Endothelial cell of umbilical vein (primary cell): ENCODE results near the gene SRP9. TPM values are rescaled to one million over a fixed set of nuclear protein-coding genes. Genes with fewer than 3 reads are reported as not detected.
"Not testable (repeated sequence)": the region's sequence is repeated elsewhere in the genome, so short reads cannot be mapped to it uniquely, and the experiment has no call there.

Experiments used
- BruUV-seq: library from RNA; stranded (reverse); fragments of 400-500 nt; replicated peaks from 2 replicates; lab custom pipeline; 2021; lab: Mats Ljungman, UMichigan
- CTCF ChIA-PET: fragments of 300-600, 350-600 bp; sonication (Branson Sonifier 250); formaldehyde crosslinking; loops from one replicate; lab custom pipeline; 2021; ENCODE audit warnings: antibody characterized with exemption, inconsistent platforms; lab: Charles Lee
- POLR2A ChIA-PET: fragments of 300-600, 350-600 bp; sonication (Branson Sonifier 250); formaldehyde crosslinking; loops from one replicate; lab custom pipeline; 2021; ENCODE audit warnings: antibody characterized with exemption, inconsistent platforms; lab: Charles Lee
- DNase-seq: peaks from one replicate; pipeline ENCODE4 v3.0.0-alpha.2; 2011; ENCODE audit warnings: low read depth, low spot score
- FAIRE-seq: peaks from 2 replicates; lab custom pipeline; 2011; peaks lifted over from hg19 to GRCh38; lab: Jason Lieb, UNC
- H2AFZ ChIP-seq: 2 replicates; pipeline ENCODE4 v1.6.0; 2012; ENCODE audit warnings: low read depth, low read length, control low read depth, inconsistent platforms
- H3K27ac ChIP-seq: 2 replicates; pipeline ENCODE4 v1.5.1; 2011; ENCODE audit warnings: low read depth, mild to moderate bottlenecking, control low read depth, low read length, moderate library complexity; ENCODE audit not compliant: insufficient read depth
- H3K27me3 ChIP-seq, 2 experiments: 2 replicates each; pipeline versions ENCODE4 v1.6.0 to v1.6.1; 2011; ENCODE audit warnings: low read length in 2 of 2, mixed read lengths in 1 of 2; ENCODE audit not compliant: control insufficient read depth in 2 of 2, insufficient read depth in 2 of 2
- H3K36me3 ChIP-seq, 2 experiments: 2 replicates in 1 of 2; 3 replicates in 1 of 2; pipeline ENCODE4 v1.5.1; 2011; ENCODE audit warnings: low read length in 2 of 2, mild to moderate bottlenecking in 1 of 2, moderate library complexity in 1 of 2; ENCODE audit not compliant: control insufficient read depth in 2 of 2, insufficient read depth in 2 of 2; ENCODE audit errors: extremely low read depth in 1 of 2
- H3K4me1 ChIP-seq: 3 replicates; pipeline ENCODE4 v1.5.1; 2011; ENCODE audit warnings: mild to moderate bottlenecking, low read length; ENCODE audit not compliant: control insufficient read depth, insufficient read depth; ENCODE audit errors: extremely low read depth
- H3K4me2 ChIP-seq: 2 replicates; pipeline ENCODE4 v1.6.1; 2011; ENCODE audit warnings: low read length, control low read depth, mixed read lengths; ENCODE audit not compliant: insufficient read depth
- H3K4me3 ChIP-seq, 3 experiments: fragments of 200-600 bp in 1 of 3; sonication (generic), shearing (Covaris generic) in 1 of 3; replicated peaks in 1 of 3; 2 replicates each; pipeline ENCODE4 v1.5.1; 2011 to 2016; ENCODE audit warnings: control low read depth in 3 of 3, low read length in 3 of 3, mild to moderate bottlenecking in 2 of 3, inconsistent platforms in 1 of 3, low read depth in 1 of 3, moderate library complexity in 1 of 3; ENCODE audit not compliant: insufficient read depth in 1 of 3
- H3K79me2 ChIP-seq: 2 replicates; pipeline ENCODE4 v1.6.0; 2012; ENCODE audit warnings: low read length, inconsistent platforms; ENCODE audit not compliant: control insufficient read depth, insufficient read depth
- H3K9ac ChIP-seq: replicated peaks from 2 replicates; pipeline ENCODE3; 2011; ENCODE audit warnings: low read length, control low read depth; ENCODE audit not compliant: insufficient read depth; ENCODE audit errors: extremely low read depth
- H3K9me1 ChIP-seq: replicated peaks from 3 replicates; pipeline ENCODE4 v1.6.0; 2011; ENCODE audit warnings: mild to moderate bottlenecking, low read length; ENCODE audit not compliant: control insufficient read depth, insufficient read depth; ENCODE audit errors: extremely low read depth
- H3K9me3 ChIP-seq: replicated peaks from 2 replicates; pipeline ENCODE4 v1.5.1; 2012; ENCODE audit warnings: low read length, inconsistent platforms; ENCODE audit not compliant: control insufficient read depth, insufficient read depth
- H4K20me1 ChIP-seq: replicated peaks from 2 replicates; pipeline ENCODE3; 2011; ENCODE audit warnings: mild to moderate bottlenecking, low read length; ENCODE audit not compliant: control insufficient read depth, insufficient read depth; ENCODE audit errors: extremely low read depth
- EZH2 ChIP-seq: IDR thresholded peaks from 2 replicates; pipeline ENCODE4 v1.6.1; 2012; ENCODE audit warnings: borderline replicate concordance, low read depth, mild to moderate bottlenecking, moderate library complexity, low read length, inconsistent platforms; ENCODE audit not compliant: severe bottlenecking
- FOS ChIP-seq: IDR thresholded peaks from 2 replicates; pipeline ENCODE4 v1.6.1; 2011; ENCODE audit warnings: mild to moderate bottlenecking, low read length, moderate library complexity, borderline replicate concordance; ENCODE audit not compliant: insufficient read depth
- GATA2 ChIP-seq: IDR thresholded peaks from 2 replicates; pipeline ENCODE4 v1.7.0; 2011; ENCODE audit warnings: low read depth, mild to moderate bottlenecking, moderate library complexity, mixed read lengths, low read length; ENCODE audit not compliant: insufficient read length, insufficient read depth
- JUN ChIP-seq: IDR thresholded peaks from 2 replicates; pipeline ENCODE4 v1.6.1; 2011; ENCODE audit warnings: borderline replicate concordance, low read depth; ENCODE audit not compliant: insufficient read length, insufficient read depth
- MYC ChIP-seq: IDR thresholded peaks from one replicate; pipeline ENCODE4 v1.6.1; 2011; ENCODE audit warnings: mild to moderate bottlenecking, low read depth, low read length
- POLR2A ChIP-seq: IDR thresholded peaks from 2 replicates; pipeline ENCODE4 v1.6.1; 2012; ENCODE audit warnings: low read depth, mild to moderate bottlenecking, control low read depth, low read length
- POLR2AphosphoS5 ChIP-seq: IDR thresholded peaks from 2 replicates; pipeline ENCODE4 v1.6.1; 2012; ENCODE audit warnings: low read depth, mild to moderate bottlenecking, control low read depth, low read length, moderate library complexity; ENCODE audit not compliant: insufficient read depth
- dilution Hi-C: fragments of 300-500 bp; cut with MboI; formaldehyde crosslinking; loops from one replicate; pipeline ENCODE4 v1.15.0; 2019; ENCODE audit warnings: low sequenced_read_pairs; ENCODE audit not compliant: extremely low pct_ligation_motif_present
- intact Hi-C: fragments of 100-400 bp; cut with micrococcal nuclease; formaldehyde crosslinking; loops from one replicate; pipeline ENCODE4 v1.10.0; 2022
- polyA plus RNA-seq, 4 experiments: library from polyadenylated mRNA; depleted of rRNA in 3 of 4; stranded (reverse) in 3 of 4; unstranded in 1 of 4; fragments of >200 nt; gene quantifications; 2 replicates each; pipeline versions ENCODE4 v1.2.1 to v1.2.3, GENCODE V29; 2011 to 2012; ENCODE audit warnings: missing spikeins in 1 of 4
- total RNA-seq: library from RNA; stranded (reverse); gene quantifications from 2 replicates; pipeline ENCODE4 v1.2.3, GENCODE V29; 2021
- TF ChIP-seq, protein P1 (sequence below): IDR thresholded peaks from 2 replicates; pipeline ENCODE4 v1.6.1; 2011; ENCODE audit not compliant: insufficient read depth, insufficient read length
- TF ChIP-seq, protein P2 (sequence below), 2 donors: IDR thresholded peaks; 1 replicate in 1 of 2; 2 replicates in 1 of 2; pipeline ENCODE4 v1.5.1; 2011; ENCODE audit warnings: low read length in 2 of 2, mild to moderate bottlenecking in 2 of 2, moderate library complexity in 2 of 2, control low read depth in 1 of 2, inconsistent platforms in 1 of 2, low read depth in 1 of 2; ENCODE audit not compliant: insufficient read depth in 1 of 2; ENCODE audit errors: extremely low read depth in 1 of 2

The SRP9 gene
- total and polyA plus RNA-seq, 2 donors (not counting 3 experiments of a cell fraction or from before 2014, with no cell fraction given): 283 to 384 TPM

DNA sequence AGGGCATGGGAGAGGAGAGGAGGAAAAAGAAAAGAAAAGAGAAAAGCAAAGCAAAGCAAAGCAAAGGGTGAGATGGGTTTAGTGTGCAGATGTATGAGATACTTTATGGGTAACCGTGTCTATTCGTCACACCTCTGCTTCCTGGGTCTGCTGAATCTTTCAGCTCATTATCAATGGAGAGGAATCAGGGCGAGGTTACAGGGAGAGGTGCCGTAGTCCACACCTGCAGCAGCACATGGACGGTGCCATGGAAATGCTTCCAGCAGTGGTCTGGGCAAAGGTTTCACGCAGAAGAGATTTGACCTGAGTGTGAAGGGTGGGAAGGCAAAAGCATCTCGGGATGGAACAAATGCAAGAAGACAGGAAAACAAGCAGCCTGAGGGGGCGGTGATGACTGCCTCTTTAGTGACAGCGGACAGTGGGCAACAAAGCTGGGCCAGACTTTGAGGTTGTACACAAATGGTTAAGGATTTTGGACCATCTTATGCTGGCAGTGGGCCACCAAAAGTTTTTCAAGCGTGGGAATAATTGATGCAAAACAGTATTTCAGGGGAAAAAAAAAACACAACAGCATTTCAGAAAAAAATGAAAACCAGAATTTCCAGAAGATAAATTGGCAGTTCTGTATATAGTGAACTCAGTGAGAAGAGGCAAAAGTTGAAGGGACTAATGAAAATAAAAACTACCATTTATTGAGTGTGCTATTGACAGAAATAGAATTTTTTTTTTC lies 19.5 kb upstream of the SRP9 start:
- DNase-seq (no peak), FAIRE-seq (no peak)
- no peaks in the 10 kb centered on the region for H3K79me2 ChIP-seq
- no peaks in the 10 kb centered on the region for H4K20me1 ChIP-seq
- BruUV-seq: no TSS peak
- no peak overlapping the region for H3K4me2 ChIP-seq
- no peaks in the 10 kb centered on the region for H3K36me3 ChIP-seq
- dilution Hi-C loops: no loop called here
- no peaks in the 10 kb centered on the region for H3K27me3 ChIP-seq
- no peaks in the 10 kb centered on the region for H3K9me1 ChIP-seq
- no peak for TF ChIP-seq POLR2AphosphoS5
- no peak for TF ChIP-seq EZH2
- TF ChIP-seq MYC: no peak
- TF ChIP-seq JUN: no peak
- TF ChIP-seq, protein P1, sequence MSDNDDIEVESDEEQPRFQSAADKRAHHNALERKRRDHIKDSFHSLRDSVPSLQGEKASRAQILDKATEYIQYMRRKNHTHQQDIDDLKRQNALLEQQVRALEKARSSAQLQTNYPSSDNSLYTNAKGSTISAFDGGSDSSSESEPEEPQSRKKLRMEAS: no peak
- TF ChIP-seq FOS: no peak
- no peak for TF ChIP-seq POLR2A
- no peak for TF ChIP-seq GATA2
- TF ChIP-seq, protein P2, sequence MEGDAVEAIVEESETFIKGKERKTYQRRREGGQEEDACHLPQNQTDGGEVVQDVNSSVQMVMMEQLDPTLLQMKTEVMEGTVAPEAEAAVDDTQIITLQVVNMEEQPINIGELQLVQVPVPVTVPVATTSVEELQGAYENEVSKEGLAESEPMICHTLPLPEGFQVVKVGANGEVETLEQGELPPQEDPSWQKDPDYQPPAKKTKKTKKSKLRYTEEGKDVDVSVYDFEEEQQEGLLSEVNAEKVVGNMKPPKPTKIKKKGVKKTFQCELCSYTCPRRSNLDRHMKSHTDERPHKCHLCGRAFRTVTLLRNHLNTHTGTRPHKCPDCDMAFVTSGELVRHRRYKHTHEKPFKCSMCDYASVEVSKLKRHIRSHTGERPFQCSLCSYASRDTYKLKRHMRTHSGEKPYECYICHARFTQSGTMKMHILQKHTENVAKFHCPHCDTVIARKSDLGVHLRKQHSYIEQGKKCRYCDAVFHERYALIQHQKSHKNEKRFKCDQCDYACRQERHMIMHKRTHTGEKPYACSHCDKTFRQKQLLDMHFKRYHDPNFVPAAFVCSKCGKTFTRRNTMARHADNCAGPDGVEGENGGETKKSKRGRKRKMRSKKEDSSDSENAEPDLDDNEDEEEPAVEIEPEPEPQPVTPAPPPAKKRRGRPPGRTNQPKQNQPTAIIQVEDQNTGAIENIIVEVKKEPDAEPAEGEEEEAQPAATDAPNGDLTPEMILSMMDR (IDR thresholded peaks at IDR 0.05; ENCODE audit: extremely low read depth in 1 of 2, insufficient read depth in 1 of 2, low read depth in 1 of 2, low read length in 2 of 2): no peak
- H3K9me3 ChIP-seq: no peaks in the 10 kb centered on the region
- no peak overlapping the region for H3K9ac ChIP-seq
- intact Hi-C loops: no loop called here
- ChIA-PET CTCF (no interaction called here), POLR2A (no interaction called here)
- H3K4me3 ChIP-seq: no peak overlapping the region
- peaks cover 21% of the 10 kb centered on the region for H3K4me1 ChIP-seq
- no peak overlapping the region for H3K27ac ChIP-seq
- no peak overlapping the region for H2AFZ ChIP-seq

DNA sequence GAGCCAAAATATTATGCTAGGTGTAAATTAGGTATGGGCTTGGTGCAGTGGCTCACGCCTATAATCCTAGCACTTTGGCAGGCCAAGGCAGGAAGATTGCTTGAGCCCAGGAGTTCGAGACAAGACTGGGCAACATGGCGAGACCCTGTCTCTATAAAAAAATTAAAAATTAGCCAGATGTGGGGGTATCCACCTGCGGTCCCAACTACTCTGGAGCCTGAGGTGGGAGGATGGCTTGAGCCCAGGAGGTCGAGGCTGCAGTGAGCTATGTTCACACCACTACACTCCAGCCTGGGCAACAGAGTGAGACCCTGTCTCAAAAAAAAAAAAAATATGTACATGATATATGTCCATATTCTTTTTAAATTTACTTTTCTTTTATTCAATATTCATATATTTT lies 17.7 kb upstream of the SRP9 start:
- H3K27me3 ChIP-seq, POLR2A ChIA-PET, H3K4me3 ChIP-seq, H2AFZ ChIP-seq, FAIRE-seq, H3K4me2 ChIP-seq, H3K9me3 ChIP-seq, H3K27ac ChIP-seq, H3K79me2 ChIP-seq, H3K9ac ChIP-seq, DNase-seq, BruUV-seq, H3K36me3 ChIP-seq, H3K9me1 ChIP-seq, H4K20me1 ChIP-seq, dilution Hi-C loops: not testable (repeated sequence)
- peaks cover 33% of the 10 kb centered on the region for H3K4me1 ChIP-seq
- intact Hi-C loops: loop anchor here (5.0 kb wide), 2 partner anchors 253 to 302 kb away; partner anchors contain the start of gene H3-3A
- CTCF ChIA-PET: interaction anchor here (6.0 kb wide), 1 partner anchor 13 kb away, joined by 41 read pairs; no protein-coding TSS in a partner anchor
